Immature natural killer cell (primary cell): ENCODE results near the gene ENPP5. TPM values are rescaled to one million over a fixed set of nuclear protein-coding genes. Genes with fewer than 3 reads are reported as not detected.

ENCODE experiments used
- DNase-seq, 3 donors: peaks; one replicate each; pipeline ENCODE4 v3.0.0; 2022; ENCODE audit warnings: mixed read lengths in 1 of 3
- H3K27ac Mint-ChIP-seq, 6 donors: one replicate each; pipeline ENCODE4 v1.8.0; 2020; ENCODE audit warnings: mixed read lengths in 6 of 6, mild to moderate bottlenecking in 5 of 6, inconsistent platforms in 4 of 6, moderate library complexity in 3 of 6
- H3K27me3 Mint-ChIP-seq, 3 donors: one replicate each; pipeline ENCODE4 v1.8.0; 2020 to 2021; ENCODE audit warnings: low read depth in 3 of 3, mild to moderate bottlenecking in 3 of 3, mixed read lengths in 3 of 3, moderate library complexity in 3 of 3, inconsistent platforms in 1 of 3
- H3K36me3 Mint-ChIP-seq, 3 donors: one replicate each; pipeline ENCODE4 v1.8.0; 2020; ENCODE audit warnings: mixed read lengths in 3 of 3, inconsistent platforms in 2 of 3, mild to moderate bottlenecking in 2 of 3
- H3K4me1 Mint-ChIP-seq, 2 donors: one replicate each; pipeline ENCODE4 v1.8.0; 2020; ENCODE audit warnings: inconsistent platforms in 2 of 2, mild to moderate bottlenecking in 2 of 2, mixed read lengths in 2 of 2, moderate library complexity in 1 of 2
- H3K4me3 Mint-ChIP-seq, 5 donors: one replicate each; pipeline ENCODE4 v1.8.0; 2020; ENCODE audit warnings: mild to moderate bottlenecking in 5 of 5, mixed read lengths in 5 of 5, inconsistent platforms in 3 of 5, moderate library complexity in 3 of 5
- H3K9me3 Mint-ChIP-seq, 6 donors: one replicate each; pipeline ENCODE4 v1.8.0; 2020; ENCODE audit warnings: mild to moderate bottlenecking in 6 of 6, mixed read lengths in 6 of 6, inconsistent platforms in 4 of 6, moderate library complexity in 3 of 6
- polyA plus RNA-seq, 3 donors: library from polyadenylated mRNA; unstranded; fragments of 300-500 nt; fragmentation: Illumina TruSeq; gene quantifications; one replicate each; pipeline ENCODE4 v1.2.3, GENCODE V29; 2021

The ENPP5 gene
- polyA plus RNA-seq, 3 donors from 2014 or later: 14.4 to 48.6 (median 36.1) TPM

DNA sequence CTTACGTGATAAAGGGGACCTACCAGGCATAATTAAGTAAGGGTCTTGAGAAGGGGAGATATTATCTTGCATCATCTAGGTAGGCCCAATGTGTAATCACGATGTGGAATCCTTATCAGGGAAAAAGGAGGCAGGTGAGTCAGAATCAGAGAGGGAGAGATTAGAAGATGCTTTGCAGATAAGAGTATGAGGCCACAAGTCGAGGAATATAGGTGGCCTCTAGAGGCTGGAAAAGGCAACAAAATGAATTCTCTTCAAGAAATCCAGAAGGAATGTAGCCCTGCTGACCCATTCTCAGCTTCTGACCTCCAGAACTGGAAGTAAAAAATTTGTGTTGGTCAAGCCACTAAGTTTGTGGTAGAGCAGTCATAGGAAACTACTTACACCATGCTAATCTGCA lies 51.9 kb downstream of the ENPP5 start:
- peak overlapping the region in 2 of 5 donors; percentile 36 to 48 for H3K4me3 Mint-ChIP-seq
- peaks cover 11 to 32% (median 31%) of the 10 kb centered on the region in 3 donors for H3K36me3 Mint-ChIP-seq
- peaks cover 0 to 3% (median 0%) of the 10 kb centered on the region in 3 donors for H3K27me3 Mint-ChIP-seq
- DNase-seq: no peak
- H3K9me3 Mint-ChIP-seq: peaks cover 0 to 4% (median 2%) of the 10 kb centered on the region in 6 donors
- peaks cover 51 to 78% of the 10 kb centered on the region in 2 donors for H3K4me1 Mint-ChIP-seq
- peak overlapping the region in 4 of 6 donors; percentile 35 to 87 (median 62) for H3K27ac Mint-ChIP-seq

DNA sequence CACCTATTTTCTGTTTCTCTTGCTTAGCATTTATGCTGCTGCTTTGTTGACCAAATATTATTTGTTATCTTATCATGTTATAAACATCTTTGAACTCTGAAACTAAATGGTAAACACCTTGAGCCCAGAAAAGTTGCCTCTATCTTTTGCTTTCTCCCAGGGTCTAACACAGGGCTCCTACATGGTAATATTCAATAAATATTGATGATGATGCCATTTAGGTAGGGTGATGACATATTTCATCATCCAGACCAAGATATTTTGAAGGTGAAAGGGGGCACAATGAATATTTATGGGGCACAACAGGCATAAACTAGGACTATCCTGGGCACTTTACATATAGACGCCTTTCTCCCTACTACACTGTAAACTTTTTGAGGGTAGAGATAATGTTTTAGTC lies 52.6 kb downstream of the ENPP5 start:
- DNase-seq: no peak
- H3K27me3 Mint-ChIP-seq: peaks cover 0 to 3% (median 0%) of the 10 kb centered on the region in 3 donors
- peak overlapping the region in 3 of 6 donors; percentile 33 to 87 (median 45) for H3K27ac Mint-ChIP-seq
- peaks cover 0 to 4% (median 2%) of the 10 kb centered on the region in 6 donors for H3K9me3 Mint-ChIP-seq
- peak overlapping the region in 1 of 5 donors; percentile 36 for H3K4me3 Mint-ChIP-seq
- H3K36me3 Mint-ChIP-seq: peaks cover 11 to 33% (median 32%) of the 10 kb centered on the region in 3 donors
- peaks cover 57 to 81% of the 10 kb centered on the region in 2 donors for H3K4me1 Mint-ChIP-seq

DNA sequence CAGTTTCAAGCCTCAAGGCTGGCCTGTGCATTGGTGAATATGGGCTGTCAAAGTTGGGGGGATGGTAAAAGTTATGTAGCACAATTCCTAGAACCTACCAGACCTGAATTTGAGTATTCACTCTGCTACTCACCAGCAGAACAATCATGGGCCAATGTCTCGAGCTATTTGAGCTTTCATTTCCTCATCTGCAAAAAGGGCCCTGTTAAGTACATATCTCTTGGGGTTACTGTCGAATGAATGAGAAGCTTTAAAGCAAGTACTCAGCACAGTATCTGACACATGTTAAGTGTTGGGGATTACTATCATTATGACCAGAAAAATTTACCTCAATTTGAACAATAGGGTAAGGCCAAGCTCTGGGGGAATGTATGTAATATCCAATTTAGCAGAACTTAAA lies 54.5 kb downstream of the ENPP5 start:
- H3K36me3 Mint-ChIP-seq: peaks cover 12 to 27% (median 22%) of the 10 kb centered on the region in 3 donors
- H3K4me1 Mint-ChIP-seq: peaks cover 50 to 74% of the 10 kb centered on the region in 2 donors
- H3K4me3 Mint-ChIP-seq: no peak overlapping the region
- H3K9me3 Mint-ChIP-seq: peaks cover 0 to 4% (median 0%) of the 10 kb centered on the region in 6 donors
- peak overlapping the region in 4 of 6 donors; percentile 4 to 58 (median 10) for H3K27ac Mint-ChIP-seq
- DNase-seq: no peak
- peaks cover 0 to 3% (median 0%) of the 10 kb centered on the region in 3 donors for H3K27me3 Mint-ChIP-seq

DNA sequence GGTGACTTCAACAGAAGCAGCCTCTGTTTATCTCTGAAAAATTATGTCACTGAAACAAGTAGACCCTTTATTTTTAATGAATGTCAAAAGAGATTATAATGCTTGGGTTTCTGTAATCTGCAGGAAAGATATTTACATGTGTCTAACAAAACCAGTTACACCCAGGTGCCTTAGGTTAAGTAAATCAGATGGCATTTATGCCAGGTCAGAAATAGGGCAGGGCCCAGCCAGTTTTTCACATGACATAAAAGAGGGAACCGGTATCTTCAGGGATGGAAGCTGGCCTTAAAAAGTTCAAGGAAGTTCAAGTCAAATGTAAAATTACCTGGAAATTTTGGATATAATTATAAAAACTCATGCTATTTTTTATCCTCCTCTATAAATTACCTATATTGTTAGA lies 55.1 kb downstream of the ENPP5 start:
- Mint-ChIP-seq H3K4me1 (peaks cover 47 to 72% of the 10 kb centered on the region in 2 donors), H3K27me3 (peaks cover 0 to 3% (median 0%) of the 10 kb centered on the region in 3 donors), H3K9me3 (peaks cover 0 to 4% (median 0%) of the 10 kb centered on the region in 6 donors), H3K4me3 (no peak overlapping the region), H3K36me3 (peaks cover 14 to 23% (median 19%) of the 10 kb centered on the region in 3 donors), H3K27ac (peak overlapping the region in 1 of 6 donors; percentile 58)
- DNase-seq: no peak

DNA sequence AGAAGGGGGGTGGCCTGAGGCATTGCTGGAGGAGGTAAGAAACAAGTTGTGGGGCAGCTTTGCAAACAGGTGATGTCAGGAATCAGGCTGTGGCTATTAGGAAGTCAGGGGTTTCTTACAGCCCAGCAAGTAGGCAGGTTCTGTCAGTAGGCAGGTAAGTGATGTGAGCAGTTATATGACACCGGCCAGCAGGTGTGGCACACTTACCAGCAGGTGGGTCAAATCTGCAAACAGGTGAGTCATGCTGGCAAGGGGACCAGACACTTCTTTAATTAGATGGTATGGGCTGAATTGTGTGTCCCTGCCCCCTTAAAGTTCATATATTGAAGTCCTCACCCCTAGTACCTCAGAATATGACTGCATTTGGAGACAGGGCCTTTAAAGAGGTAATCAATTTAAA lies 57.4 kb downstream of the ENPP5 start:
- Mint-ChIP-seq H3K27ac (peak overlapping the region in 4 of 6 donors; percentile 12 to 83 (median 71)), H3K9me3 (peaks cover 0 to 4% (median 0%) of the 10 kb centered on the region in 6 donors), H3K27me3 (no peaks in the 10 kb centered on the region), H3K4me1 (peaks cover 25 to 57% of the 10 kb centered on the region in 2 donors), H3K4me3 (peak overlapping the region in 2 of 5 donors; percentile 11 to 39), H3K36me3 (peaks cover 17 to 27% (median 23%) of the 10 kb centered on the region in 3 donors)
- no peak for DNase-seq

Other genes with a start within 250 kb of the ENPP5 start
- gene CLIC5, start 155.1 kb downstream of the ENPP5 start, polyA plus RNA-seq: under 1 TPM in 1 of 3 donors, not detected in 2; 0.44 TPM
- 10 to 100 TPM; 18.2 to 27.0 (median 26.0) TPM for gene ENPP4, start 41.0 kb downstream of the ENPP5 start, polyA plus RNA-seq